Measurements from ENCODE around the gene P2RY12. TPM values are rescaled to one million over a fixed set of nuclear protein-coding genes. Genes with fewer than 3 reads are reported as not detected.
A peak's percentile ranks its signal among the peaks of the same experiment; 100 is the strongest.

The P2RY12 gene
- polyA plus RNA-seq, 6 donors from 2014 or later: 0.57 to 1.1 (median 0.91) TPM; not detected in 1

DNA sequence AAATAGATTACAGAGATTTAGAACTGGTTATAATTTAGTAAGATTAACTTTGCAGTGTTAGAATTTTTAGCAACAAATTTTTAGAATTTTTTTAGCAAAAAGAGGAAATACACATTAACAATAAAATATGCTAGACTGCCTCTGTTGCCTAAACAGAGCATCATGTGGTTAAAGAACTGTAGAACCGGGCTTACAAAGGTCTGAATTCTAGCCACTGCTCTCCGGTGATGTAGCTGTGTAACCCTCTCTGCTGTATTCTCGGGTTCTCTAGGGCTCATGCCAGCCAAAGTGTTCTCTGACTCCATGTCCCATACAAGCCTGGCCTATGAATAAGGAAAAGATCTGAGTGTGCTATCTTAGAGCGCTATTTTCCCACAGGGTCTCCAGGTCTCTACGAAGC is 2.9 kb upstream of the P2RY12 start:
- no peaks in the 10 kb centered on the region for H3K36me3 Mint-ChIP-seq
- H3K9me3 Mint-ChIP-seq: no peaks in the 10 kb centered on the region
- H3K4me3 Mint-ChIP-seq: peak overlapping the region in 7 of 8 donors; percentile 53 to 89 (median 72)
- H3K27me3 Mint-ChIP-seq: no peaks in the 10 kb centered on the region
- DNase-seq (no peak), ATAC-seq (ENCODE audit: low read depth in 2 of 2) (peak; percentile 25 to 35)
- peak overlapping the region; percentile 88 to 98 (median 92) for H3K27ac Mint-ChIP-seq
- H3K4me1 Mint-ChIP-seq: peaks cover 49 to 77% (median 58%) of the 10 kb centered on the region in 3 donors

DNA sequence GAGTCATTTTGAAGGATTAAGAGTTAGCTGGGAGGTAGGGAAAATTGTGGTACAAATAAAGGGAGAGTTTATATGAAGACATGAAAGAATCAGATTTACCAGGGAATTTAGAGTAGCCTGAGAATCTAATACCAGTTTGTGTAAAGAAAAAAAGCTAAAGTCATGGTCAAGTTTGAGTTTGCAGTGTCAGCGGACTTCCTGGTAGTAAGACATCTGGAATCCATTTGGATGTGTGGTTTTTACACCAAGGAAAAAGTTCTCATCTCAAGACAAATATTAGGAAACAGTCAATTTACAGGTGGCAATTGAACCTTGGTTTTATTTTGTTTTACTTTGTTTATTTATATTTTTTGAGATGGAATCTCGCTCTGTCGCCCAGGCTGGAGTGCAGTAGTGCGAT is 1.5 kb upstream of the P2RY12 start:
- Mint-ChIP-seq H3K4me3 (peak overlapping the region in 2 of 8 donors; percentile 5 to 17), H3K9me3 (no peaks in the 10 kb centered on the region), H3K4me1 (peaks cover 49 to 79% (median 57%) of the 10 kb centered on the region in 3 donors), H3K36me3 (no peaks in the 10 kb centered on the region), H3K27ac (peak overlapping the region; percentile 75 to 96 (median 84)), H3K27me3 (no peaks in the 10 kb centered on the region)
- no peak for DNase-seq
- no peak for ATAC-seq (ENCODE audit: low read depth in 2 of 2)

DNA sequence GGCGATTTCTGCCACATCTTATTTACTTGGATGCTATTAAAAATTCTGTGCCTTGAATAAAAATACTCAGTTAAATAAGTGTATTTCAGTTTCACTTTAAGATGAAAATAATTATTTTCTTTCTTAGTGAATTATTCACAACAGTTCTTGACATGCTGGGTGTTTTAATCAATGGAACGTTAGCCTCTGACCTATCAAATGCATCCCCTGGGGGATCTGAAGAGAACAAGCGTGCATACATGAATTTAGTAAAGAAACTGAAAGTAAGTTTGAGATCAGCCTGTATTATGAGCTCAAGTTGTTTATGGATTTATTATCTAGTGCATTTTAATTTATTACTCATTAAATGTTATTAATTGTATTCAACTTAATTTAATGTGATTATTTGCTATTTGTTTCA is 597 bp downstream of the P2RY12 start:
- ATAC-seq (ENCODE audit: low read depth in 2 of 2): peak; percentile 36 to 55
- Mint-ChIP-seq H3K4me1 (peaks cover 44 to 72% (median 49%) of the 10 kb centered on the region in 3 donors), H3K9me3 (no peaks in the 10 kb centered on the region), H3K27ac (peak overlapping the region; percentile 18 to 97 (median 78)), H3K36me3 (no peaks in the 10 kb centered on the region), H3K4me3 (peak overlapping the region; percentile 19 to 92 (median 63)), H3K27me3 (no peaks in the 10 kb centered on the region)
- DNase-seq: peak; percentile 12

DNA sequence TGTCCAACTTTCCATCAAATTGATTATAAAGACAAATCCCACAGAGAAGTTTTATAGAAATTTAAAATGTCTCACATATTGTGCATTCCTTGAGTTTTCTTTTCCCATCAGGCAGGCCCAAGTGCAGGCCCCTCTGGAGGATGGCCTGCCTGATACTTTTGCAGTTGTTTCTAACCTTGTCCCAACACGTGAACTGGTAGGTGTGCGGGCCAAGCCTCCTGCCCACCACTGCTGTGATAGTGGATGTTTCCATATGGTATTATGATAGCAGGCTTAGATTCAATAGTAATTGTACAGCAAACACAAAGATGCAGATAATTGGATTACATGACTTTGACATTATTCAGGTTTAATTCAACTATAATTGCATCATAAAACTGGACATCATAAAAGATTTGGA is 1.4 kb downstream of the P2RY12 start:
- peaks cover 44 to 70% (median 46%) of the 10 kb centered on the region in 3 donors for H3K4me1 Mint-ChIP-seq
- ATAC-seq (ENCODE audit: low read depth in 2 of 2): no peak

DNA sequence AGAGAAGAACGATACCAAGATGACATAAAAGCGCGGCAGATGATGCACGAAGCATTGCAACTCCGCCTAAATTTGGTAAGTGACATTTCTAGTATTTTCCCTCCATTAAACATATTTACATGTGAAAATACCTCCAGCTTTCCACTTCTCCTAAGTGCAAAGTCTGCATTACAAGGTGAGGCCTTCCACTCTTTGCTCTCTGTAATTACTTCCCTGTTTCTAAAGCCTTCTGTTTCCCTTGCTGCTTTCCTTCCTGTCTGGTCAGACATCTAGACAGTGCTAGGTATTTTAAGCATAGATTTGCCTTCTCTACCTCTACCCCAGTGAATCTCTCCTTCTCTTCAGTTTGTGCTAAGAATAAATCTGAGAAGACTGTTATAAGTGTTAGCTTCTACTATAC is 1.9 kb downstream of the P2RY12 start:
- peak overlapping the region; percentile 18 to 97 (median 78) for H3K27ac Mint-ChIP-seq
- peak; percentile 44 for DNase-seq
- ATAC-seq (ENCODE audit: low read depth in 2 of 2): peak; percentile 78 to 79
- no peaks in the 10 kb centered on the region for H3K9me3 Mint-ChIP-seq
- no peaks in the 10 kb centered on the region for H3K27me3 Mint-ChIP-seq
- H3K36me3 Mint-ChIP-seq: no peaks in the 10 kb centered on the region
- H3K4me1 Mint-ChIP-seq: peaks cover 40 to 65% (median 42%) of the 10 kb centered on the region in 3 donors
- H3K4me3 Mint-ChIP-seq: peak overlapping the region; percentile 9 to 92 (median 72)

More for the DNA sequence above, 1.4 kb downstream of the P2RY12 start:
- H3K4me3 Mint-ChIP-seq: peak overlapping the region; percentile 9 to 92 (median 72)
- peak overlapping the region; percentile 18 to 97 (median 78) for H3K27ac Mint-ChIP-seq
- no peaks in the 10 kb centered on the region for H3K36me3 Mint-ChIP-seq
- H3K27me3 Mint-ChIP-seq: no peaks in the 10 kb centered on the region
- no peak for DNase-seq
- no peaks in the 10 kb centered on the region for H3K9me3 Mint-ChIP-seq

DNA sequence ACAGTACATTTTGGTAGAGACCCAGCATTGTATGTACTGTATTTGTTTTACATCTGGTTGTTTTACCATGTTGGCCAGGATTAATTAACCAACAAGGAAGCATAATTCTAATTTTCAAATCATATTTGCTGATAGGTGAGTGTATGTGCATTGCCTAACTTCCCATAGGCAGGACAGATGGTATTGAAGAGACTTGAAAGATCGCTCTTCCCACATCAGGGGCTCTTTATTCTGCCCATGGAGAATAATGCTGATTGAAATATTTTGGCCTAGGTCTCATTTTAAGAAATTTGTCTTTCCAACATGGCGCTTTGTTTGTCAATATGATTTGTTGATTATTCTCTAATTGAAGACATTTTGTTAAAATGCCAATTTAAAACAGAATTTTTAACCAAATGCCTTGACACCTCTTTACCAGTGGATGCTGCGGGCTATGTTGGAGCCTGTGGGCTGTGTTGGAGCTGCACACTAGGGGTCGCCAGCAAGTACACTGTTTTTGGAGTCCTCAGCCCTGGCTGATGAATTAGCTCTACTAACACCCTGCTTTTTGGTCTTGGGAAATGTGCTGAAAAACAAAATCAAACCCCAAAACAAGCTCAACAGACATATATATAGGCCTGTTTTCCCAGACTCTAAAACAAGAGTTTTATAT is 5.3 kb downstream of the P2RY12 start:
- H3K36me3 Mint-ChIP-seq: no peaks in the 10 kb centered on the region
- peaks cover 24 to 34% (median 25%) of the 10 kb centered on the region in 3 donors for H3K4me1 Mint-ChIP-seq

DNA sequence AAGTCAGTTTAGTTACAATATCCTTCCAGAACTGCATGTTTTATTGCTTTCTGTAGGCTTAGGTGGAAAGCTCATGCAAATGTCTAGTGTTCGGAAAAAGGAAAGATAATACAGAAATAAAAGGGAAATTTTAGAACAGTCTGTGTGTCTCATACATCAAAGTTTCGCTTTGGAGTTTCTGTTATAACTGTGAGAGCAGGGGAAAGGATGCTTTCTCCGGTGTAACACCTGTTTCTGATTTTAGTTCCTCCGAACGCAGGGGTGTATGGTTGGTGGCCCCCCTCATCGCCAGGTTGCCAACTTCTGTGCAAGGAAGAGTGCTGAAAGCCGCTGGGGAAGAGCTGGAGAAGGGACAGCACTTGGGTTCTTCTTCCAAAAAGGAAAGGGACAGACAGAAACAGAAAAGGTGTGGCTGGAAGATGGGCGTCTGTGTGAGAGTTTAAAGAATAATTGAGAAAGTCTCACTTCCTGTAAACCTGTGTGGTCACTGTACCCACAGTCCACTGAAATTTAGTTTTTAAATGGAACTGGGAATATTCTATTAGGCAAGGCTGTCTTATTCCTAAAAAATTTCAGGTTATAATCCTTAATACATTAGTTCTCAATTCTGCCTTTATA is 6.7 kb downstream of the P2RY12 start:
- Mint-ChIP-seq H3K36me3 (no peaks in the 10 kb centered on the region), H3K4me1 (peaks cover 11 to 21% (median 14%) of the 10 kb centered on the region in 3 donors), H3K4me3 (peak overlapping the region in 2 of 8 donors; percentile 4 to 48), H3K9me3 (no peaks in the 10 kb centered on the region), H3K27ac (peak overlapping the region in 3 of 6 donors; percentile 28 to 81 (median 35)), H3K27me3 (no peaks in the 10 kb centered on the region)
- ATAC-seq (ENCODE audit: low read depth in 2 of 2) (no peak), DNase-seq (no peak)

More for the DNA sequence above, 5.3 kb downstream of the P2RY12 start:
- no peak overlapping the region for H3K4me3 Mint-ChIP-seq
- H3K9me3 Mint-ChIP-seq: no peaks in the 10 kb centered on the region
- peak; percentile 31 to 48 for ATAC-seq (ENCODE audit: low read depth in 2 of 2)
- H3K27ac Mint-ChIP-seq: no peak overlapping the region
- H3K27me3 Mint-ChIP-seq: no peaks in the 10 kb centered on the region
- DNase-seq: peak; percentile 12

DNA sequence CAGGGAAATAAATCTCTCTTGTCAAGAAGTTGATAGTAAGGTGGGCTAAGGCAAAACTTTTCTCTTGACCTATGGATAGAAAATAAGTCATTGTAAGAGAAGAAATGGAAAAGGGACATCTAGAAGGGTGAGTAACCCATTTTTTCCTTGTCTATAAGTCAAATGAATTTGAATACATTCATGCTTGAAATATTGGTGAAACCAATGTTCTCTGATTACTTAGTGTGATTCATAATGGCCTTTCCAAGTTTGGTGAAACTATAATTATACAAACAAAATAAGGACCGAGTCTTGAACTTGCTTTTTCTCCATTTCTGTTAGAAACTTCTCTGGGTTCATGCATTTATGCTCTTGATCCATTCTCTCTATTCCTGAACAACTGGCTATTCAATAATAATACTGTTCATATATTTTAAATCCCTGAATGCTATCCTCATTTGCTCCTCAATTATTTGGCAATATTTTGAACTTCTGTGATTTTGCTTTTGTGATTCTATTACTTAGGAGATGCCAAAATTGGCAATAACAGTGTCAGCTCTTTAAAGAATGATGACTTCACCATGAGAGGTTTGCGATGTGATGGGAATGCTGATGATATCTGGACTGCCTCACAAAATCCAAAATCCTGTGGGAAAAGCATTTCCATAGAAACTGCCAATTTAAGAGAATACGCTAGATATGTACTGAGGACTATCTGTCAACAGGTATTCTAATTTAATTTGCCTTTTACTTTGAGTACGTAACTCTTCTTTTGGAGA is 12.3 kb downstream of the P2RY12 start:
- no peak for DNase-seq
- H3K4me1 Mint-ChIP-seq: no peaks in the 10 kb centered on the region
- no peak for ATAC-seq (ENCODE audit: low read depth in 2 of 2)
- H3K36me3 Mint-ChIP-seq: peaks cover 0 to 4% of the 10 kb centered on the region in 2 donors
- peak overlapping the region in 1 of 6 donors; percentile 53 for H3K27ac Mint-ChIP-seq
- H3K27me3 Mint-ChIP-seq: no peaks in the 10 kb centered on the region
- H3K9me3 Mint-ChIP-seq: no peaks in the 10 kb centered on the region
- H3K4me3 Mint-ChIP-seq: no peak overlapping the region

DNA sequence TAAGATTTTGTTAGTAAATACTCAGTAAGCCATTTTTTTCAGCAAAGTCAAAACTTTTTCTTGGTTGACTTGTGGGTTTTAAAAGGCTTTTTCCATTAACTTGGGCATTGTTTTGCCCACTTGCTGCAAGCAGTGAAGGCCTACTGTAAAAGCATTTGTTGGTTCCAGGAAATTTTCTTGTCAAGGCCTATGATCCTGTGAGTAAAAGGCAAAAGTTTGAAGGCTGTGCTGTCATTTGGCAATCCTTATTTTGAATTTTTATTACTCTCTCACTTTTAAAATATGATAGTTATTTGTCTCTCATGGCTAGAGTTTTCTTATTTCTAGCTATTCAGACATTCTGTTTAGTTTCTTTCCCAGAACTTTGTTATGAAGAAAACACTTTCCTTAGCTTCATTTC is 13.0 kb downstream of the P2RY12 start:
- Mint-ChIP-seq H3K27ac (no peak overlapping the region), H3K36me3 (peaks cover 0 to 4% of the 10 kb centered on the region in 2 donors), H3K9me3 (no peaks in the 10 kb centered on the region), H3K27me3 (no peaks in the 10 kb centered on the region), H3K4me1 (no peaks in the 10 kb centered on the region), H3K4me3 (no peak overlapping the region)
- ATAC-seq (ENCODE audit: low read depth in 2 of 2): no peak
- no peak for DNase-seq

DNA sequence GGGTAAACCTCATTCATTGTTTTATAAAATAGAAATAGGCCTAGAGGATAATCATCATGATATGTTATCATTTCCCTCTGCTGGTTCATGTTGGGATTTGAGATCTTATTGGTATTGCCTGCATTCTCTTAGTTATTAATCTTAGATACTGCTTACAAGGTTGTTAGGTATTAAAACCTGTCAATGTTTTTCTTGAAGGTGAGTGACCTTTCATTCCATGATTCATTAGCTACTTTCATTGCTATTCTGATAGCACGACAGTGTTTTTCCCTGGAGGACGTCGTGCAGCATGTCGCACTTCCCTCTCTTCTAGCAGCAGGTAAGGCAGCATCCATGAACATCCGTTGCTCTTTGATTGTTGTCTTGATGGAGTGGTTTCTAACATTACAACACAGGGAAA is 17.1 kb downstream of the P2RY12 start:
- ATAC-seq (ENCODE audit: low read depth in 2 of 2) (no peak), DNase-seq (no peak)
- Mint-ChIP-seq H3K27me3 (no peaks in the 10 kb centered on the region), H3K4me3 (no peak overlapping the region), H3K9me3 (no peaks in the 10 kb centered on the region), H3K27ac (no peak overlapping the region), H3K36me3 (peaks cover 0 to 4% of the 10 kb centered on the region in 2 donors), H3K4me1 (no peaks in the 10 kb centered on the region)

DNA sequence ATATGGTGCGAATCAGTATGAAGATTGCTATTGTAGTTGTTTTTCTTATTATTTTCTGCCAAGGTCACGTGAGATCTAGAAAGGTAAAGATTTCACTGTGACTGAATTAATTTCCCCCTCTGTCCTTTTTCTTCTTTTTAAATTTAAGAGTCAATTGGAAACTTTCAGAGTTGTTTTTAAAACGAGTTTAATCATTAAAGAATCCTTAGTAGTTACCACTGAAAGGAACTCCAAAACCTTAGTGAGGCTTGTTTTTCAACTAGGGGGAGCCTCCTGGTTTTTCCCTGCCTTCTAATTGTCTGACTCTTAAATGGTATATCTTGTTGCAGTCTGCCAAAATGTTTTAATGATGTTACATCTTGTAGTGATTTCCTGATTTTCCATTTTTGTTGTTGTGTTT is 17.6 kb downstream of the P2RY12 start:
- no peak for ATAC-seq (ENCODE audit: low read depth in 2 of 2)
- no peaks in the 10 kb centered on the region for H3K4me1 Mint-ChIP-seq
- no peaks in the 10 kb centered on the region for H3K9me3 Mint-ChIP-seq
- no peak overlapping the region for H3K4me3 Mint-ChIP-seq
- H3K27ac Mint-ChIP-seq: no peak overlapping the region
- H3K27me3 Mint-ChIP-seq: no peaks in the 10 kb centered on the region
- DNase-seq: no peak
- H3K36me3 Mint-ChIP-seq: peaks cover 0 to 4% of the 10 kb centered on the region in 2 donors

DNA sequence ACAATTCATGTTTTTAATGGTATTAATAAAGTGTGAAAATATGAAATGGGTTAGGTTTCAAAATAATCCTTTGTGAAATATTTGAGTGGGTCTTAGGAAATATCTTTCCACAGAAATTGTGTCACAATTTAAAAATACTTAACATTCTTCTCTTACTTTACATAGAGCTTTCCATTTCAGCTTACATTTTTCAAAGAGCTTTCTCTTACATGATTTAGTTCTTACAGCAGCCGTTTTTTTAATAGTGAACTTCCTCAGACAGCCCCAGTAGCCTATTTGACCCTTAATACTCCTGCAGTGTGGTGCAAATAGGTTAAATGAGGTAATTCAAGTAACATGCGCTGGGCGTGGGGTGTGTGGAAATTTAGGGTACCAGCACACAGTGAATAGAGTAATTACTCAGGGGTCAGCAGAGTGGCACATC is 21.8 kb downstream of the P2RY12 start:
- Mint-ChIP-seq H3K27ac (no peak overlapping the region), H3K9me3 (no peaks in the 10 kb centered on the region), H3K36me3 (no peaks in the 10 kb centered on the region), H3K4me3 (no peak overlapping the region), H3K27me3 (no peaks in the 10 kb centered on the region), H3K4me1 (peaks cover 0 to 10% (median 3%) of the 10 kb centered on the region in 3 donors)
- ATAC-seq (ENCODE audit: low read depth in 2 of 2) (no peak), DNase-seq (no peak)

DNA sequence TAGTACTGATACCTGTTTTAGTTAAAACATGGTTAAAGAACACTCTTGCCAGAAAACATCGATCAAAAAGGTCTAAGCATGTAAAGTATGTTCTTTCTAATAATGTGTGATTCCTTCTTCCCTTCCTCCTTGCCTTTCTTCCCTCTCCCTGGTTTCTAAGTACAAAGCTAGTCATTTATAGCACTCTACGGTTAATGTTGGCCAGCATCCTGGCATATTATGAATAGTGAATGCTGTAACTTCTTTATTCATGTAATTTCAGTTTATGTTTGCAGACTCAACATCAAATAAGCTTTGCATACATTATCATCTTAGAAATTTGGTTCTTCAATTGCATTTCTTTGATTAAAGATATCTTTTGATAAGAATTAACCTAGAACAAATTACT is 27.1 kb downstream of the P2RY12 start:
- Mint-ChIP-seq H3K27me3 (no peaks in the 10 kb centered on the region), H3K9me3 (no peaks in the 10 kb centered on the region), H3K4me1 (peaks cover 5 to 19% (median 19%) of the 10 kb centered on the region in 3 donors), H3K36me3 (no peaks in the 10 kb centered on the region), H3K4me3 (no peak overlapping the region), H3K27ac (peak overlapping the region in 4 of 6 donors; percentile 2 to 94 (median 62))
- ATAC-seq (ENCODE audit: low read depth in 2 of 2) (no peak), DNase-seq (no peak)

All from naive B cell (primary cell).